NCI-H2107 treated with DMSO at 0.1 percent for 48 hours (cell line): ENCODE measurements around the gene ACSL3.
"Not testable (repeated sequence)": the region's sequence is repeated elsewhere in the genome, so short reads cannot be mapped to it uniquely, and the experiment has no call there.

Experiments used
- DNase-seq: peaks from one replicate; lab custom pipeline; 2025; ENCODE audit not compliant: unreplicated experiment; lab: John Stamatoyannopoulos, UW

The ACSL3 gene

GRCh38 chr2:222860740-222861410, at the start of gene ACSL3:
Gene ACSL3, plus strand, starts transcription at chr2:222861036. Its CDS starts 47,737 bp downstream, at chr2:222908773.
- DNase-seq, result peak; percentile 51

GRCh38 chr2:222811828-222812227, 49.0 kb upstream of the ACSL3 start:
- DNase-seq, result no peak

- no peak for DNase-seq
These were observed 47.5 kb upstream of the ACSL3 start for GRCh38 chr2:222813177-222813843.

GRCh38 chr2:222819722-222820333, 41.0 kb upstream of the ACSL3 start:
- no peak for DNase-seq

- DNase-seq, result no peak
These were observed 37.5 kb upstream of the ACSL3 start for GRCh38 chr2:222823183-222823930.

- no peak for DNase-seq
These were observed 35.8 kb upstream of the ACSL3 start for GRCh38 chr2:222825031-222825430.

- no peak for DNase-seq
These were observed 33.4 kb upstream of the ACSL3 start for GRCh38 chr2:222827417-222827816.

- DNase-seq, result no peak
These were observed 32.3 kb upstream of the ACSL3 start for GRCh38 chr2:222828572-222828971.

- no peak for DNase-seq
These were observed 30.7 kb upstream of the ACSL3 start for GRCh38 chr2:222830164-222830563.

- no peak for DNase-seq
These were observed 27.4 kb upstream of the ACSL3 start for GRCh38 chr2:222833410-222833809.

GRCh38 chr2:222835143-222835822, 25.6 kb upstream of the ACSL3 start:
- DNase-seq, result peak; percentile 6

- DNase-seq, result no peak
These were observed 25.0 kb upstream of the ACSL3 start for GRCh38 chr2:222835823-222836151.

GRCh38 chr2:222837643-222838056, 23.2 kb upstream of the ACSL3 start:
- DNase-seq, result no peak

- no peak for DNase-seq
These were observed 20.6 kb upstream of the ACSL3 start for GRCh38 chr2:222840060-222840802.

GRCh38 chr2:222842491-222843174, 18.2 kb upstream of the ACSL3 start:
- peak; percentile 54 for DNase-seq

- no peak for DNase-seq
These were observed 16.5 kb upstream of the ACSL3 start for GRCh38 chr2:222844323-222844722.

- DNase-seq, result not testable (repeated sequence)
These were observed 15.5 kb upstream of the ACSL3 start for GRCh38 chr2:222845314-222845713.

- no peak for DNase-seq
These were observed 14.8 kb upstream of the ACSL3 start for GRCh38 chr2:222846003-222846402.

GRCh38 chr2:222848031-222848430, 12.8 kb upstream of the ACSL3 start:
- not testable (repeated sequence) for DNase-seq

- no peak for DNase-seq
These were observed 12.0 kb upstream of the ACSL3 start for GRCh38 chr2:222848862-222849261.
